GM23338 (cell line): ENCODE results near the gene PHTF1. TPM values are rescaled to one million over a fixed set of nuclear protein-coding genes. Genes with fewer than 3 reads are reported as not detected.

Experiments
- ATAC-seq: fragments of 200-7000 bp; cut with Tn5 transposase; 3 replicates; pipeline ENCODE4 v1.9.1; 2020
- DNase-seq: peaks from one replicate; pipeline ENCODE4 v3.0.0-alpha.2; 2015; ENCODE audit warnings: low spot score
- H2AFZ ChIP-seq: fragments of 200-600 bp; sonication (generic); 2 replicates; pipeline ENCODE4 v1.8.0; 2016; ENCODE audit warnings: antibody characterized with exemption, mild to moderate bottlenecking, moderate library complexity
- H3F3A ChIP-seq: fragments of 200-600 bp; sonication (generic); replicated peaks from 2 replicates; pipeline ENCODE4 v1.8.0; 2017; ENCODE audit warnings: antibody characterized with exemption, mixed run types, low read depth
- H3K27ac ChIP-seq: fragments of 200-600 bp; sonication (generic); 2 replicates; pipeline ENCODE4 v1.6.1; 2016; ENCODE audit warnings: low read depth
- H3K27me3 ChIP-seq: fragments of 200-600 bp; sonication (generic); 2 replicates; pipeline ENCODE4 v1.8.0; 2016; ENCODE audit warnings: mild to moderate bottlenecking, mixed run types, moderate library complexity; ENCODE audit not compliant: insufficient read depth
- H3K36me3 ChIP-seq: fragments of 200-600 bp; sonication (generic); 2 replicates; pipeline ENCODE4 v1.8.0; 2016; ENCODE audit warnings: mild to moderate bottlenecking; ENCODE audit not compliant: insufficient read depth
- H3K4me1 ChIP-seq: fragments of 200-600 bp; sonication (generic); 2 replicates; pipeline ENCODE4 v1.8.0; 2016; ENCODE audit warnings: mild to moderate bottlenecking, moderate library complexity; ENCODE audit not compliant: insufficient read depth
- H3K4me2 ChIP-seq: fragments of 200-600 bp; sonication (generic); 2 replicates; pipeline ENCODE4 v1.7.1; 2017; ENCODE audit warnings: mixed run types
- H3K4me3 ChIP-seq: fragments of 200-600 bp; sonication (generic); 2 replicates; pipeline ENCODE4 v1.6.1; 2016; ENCODE audit warnings: mixed run types
- H3K79me2 ChIP-seq: fragments of 200-600 bp; sonication (generic); replicated peaks from 2 replicates; pipeline ENCODE4 v1.8.0; 2017; ENCODE audit warnings: mild to moderate bottlenecking; ENCODE audit not compliant: insufficient read depth
- H3K9me2 ChIP-seq: fragments of 200-600 bp; sonication (generic); 2 replicates; pipeline ENCODE4 v1.8.0; 2017; ENCODE audit not compliant: insufficient read depth
- H4K20me1 ChIP-seq: fragments of 200-600 bp; sonication (generic); replicated peaks from 2 replicates; pipeline ENCODE4 v1.8.0; 2017; ENCODE audit warnings: mild to moderate bottlenecking; ENCODE audit not compliant: insufficient read depth
- H3K27ac Mint-ChIP-seq: 2 replicates; pipeline ENCODE4 v1.8.0; 2020; ENCODE audit warnings: inconsistent platforms, mild to moderate bottlenecking, moderate library complexity, mixed read lengths
- H3K27me3 Mint-ChIP-seq: 3 replicates; pipeline ENCODE4 v1.8.0; 2022; ENCODE audit warnings: low read depth, mild to moderate bottlenecking, moderate library complexity, mixed read lengths, inconsistent platforms; ENCODE audit not compliant: insufficient read depth, poor library complexity
- H3K36me3 Mint-ChIP-seq: 3 replicates; pipeline ENCODE4 v1.8.0; 2021; ENCODE audit warnings: low read depth, mild to moderate bottlenecking, inconsistent platforms, moderate library complexity, mixed read lengths
- H3K4me1 Mint-ChIP-seq: 3 replicates; pipeline ENCODE4 v1.8.0; 2020; ENCODE audit warnings: mild to moderate bottlenecking, inconsistent platforms, mixed read lengths
- H3K4me3 Mint-ChIP-seq: 3 replicates; pipeline ENCODE4 v1.8.0; 2021; ENCODE audit warnings: moderate library complexity, mild to moderate bottlenecking, inconsistent platforms, mixed read lengths
- H3K9me3 Mint-ChIP-seq: 3 replicates; pipeline ENCODE4 v1.8.0; 2020; ENCODE audit warnings: moderate library complexity, mild to moderate bottlenecking, inconsistent platforms, mixed read lengths
- CTCF ChIP-seq, 2 experiments: fragments of 200-600 bp in 1 of 2; sonication (generic) in 1 of 2; conservative IDR thresholded peaks; 2 replicates each; pipeline versions ENCODE4 v1.5.1 to v1.6.1; 2016 to 2017; ENCODE audit warnings: antibody characterized with exemption in 2 of 2, low read depth in 2 of 2, mild to moderate bottlenecking in 2 of 2, moderate library complexity in 1 of 2
- EZH2 ChIP-seq: fragments of 200-600 bp; sonication (generic); IDR thresholded peaks from one replicate; pipeline ENCODE4 v1.8.0; 2017; ENCODE audit warnings: antibody characterized with exemption, mild to moderate bottlenecking, low read depth; ENCODE audit not compliant: unreplicated experiment
- EZH2phosphoT487 ChIP-seq: fragments of 200-600 bp; sonication (generic); IDR thresholded peaks from one replicate; pipeline ENCODE4 v1.8.1; 2018; ENCODE audit warnings: antibody characterized with exemption; ENCODE audit not compliant: unreplicated experiment
- JUNB ChIP-seq: IDR thresholded peaks from one replicate; pipeline ENCODE4 v1.6.1; 2016; ENCODE audit warnings: antibody characterized with exemption; ENCODE audit not compliant: unreplicated experiment
- NANOG ChIP-seq: IDR thresholded peaks from 2 replicates; pipeline ENCODE4 v1.6.1; 2016; ENCODE audit warnings: antibody characterized with exemption, borderline replicate concordance
- POLR2AphosphoS5 ChIP-seq: IDR thresholded peaks from 2 replicates; pipeline ENCODE4 v1.6.1; 2016; ENCODE audit warnings: antibody characterized with exemption, low read depth
- STAT1 ChIP-seq: IDR thresholded peaks from one replicate; pipeline ENCODE4 v1.6.1; 2016; ENCODE audit warnings: antibody characterized with exemption; ENCODE audit not compliant: unreplicated experiment
- ZNF114 ChIP-seq: fragments of 250-450 bp; sonication (Bioruptor Pico); IDR thresholded peaks from 2 replicates; pipeline ENCODE4 v1.5.0; 2020; ENCODE audit warnings: mild to moderate bottlenecking, moderate library complexity
- ZNF462 ChIP-seq: fragments of 250-450 bp; sonication (Bioruptor Pico); IDR thresholded peaks from 2 replicates; pipeline ENCODE4 v1.5.0; 2020; ENCODE audit warnings: mild to moderate bottlenecking, moderate library complexity
- polyA plus RNA-seq: library from polyadenylated mRNA; unstranded; fragments of >200 nt; fragmentation: Nextera tagmentation; extraction: Ambion mirVana; gene quantifications from 2 replicates; pipeline ENCODE4 v1.2.1, GENCODE V29; 2016
- total RNA-seq: library from RNA; depleted of rRNA; stranded (reverse); fragments of >200 nt; shearing (Covaris generic); gene quantifications from 2 replicates; pipeline ENCODE4 v1.2.3, GENCODE V29; 2014
- TF ChIP-seq, protein P1 (sequence below): IDR thresholded peaks from 2 replicates; pipeline ENCODE4 v1.6.1; 2016; ENCODE audit warnings: antibody characterized with exemption

PHTF1 gene
- total and polyA plus RNA-seq, 2 experiments from 2014 or later: 19.1 to 21.6 TPM

GRCh38 chr1:113678159-113678469 lies 81.2 kb downstream of the PHTF1 start (continued):
- TF ChIP-seq ZNF462 (CRISPR knock-in tag) (no peak), ZNF114 (CRISPR knock-in tag) (no peak), STAT1 (no peak), JUNB (no peak), EZH2phosphoT487 (no peak), POLR2AphosphoS5 (no peak), EZH2 (no peak), NANOG (no peak)

- Mint-ChIP-seq H3K36me3 (no peaks in the 10 kb centered on the region; the same call in 2 of the 3 replicates), H3K4me3 (no peak overlapping the region)
- H3K4me2 ChIP-seq: no peak overlapping the region
Observed at GRCh38 chr1:113677250-113678158, 81.8 kb downstream of the PHTF1 start.

More at GRCh38 chr1:113677250-113678158, 81.8 kb downstream of the PHTF1 start:
- TF ChIP-seq EZH2phosphoT487: no peak
- TF ChIP-seq, protein P1, sequence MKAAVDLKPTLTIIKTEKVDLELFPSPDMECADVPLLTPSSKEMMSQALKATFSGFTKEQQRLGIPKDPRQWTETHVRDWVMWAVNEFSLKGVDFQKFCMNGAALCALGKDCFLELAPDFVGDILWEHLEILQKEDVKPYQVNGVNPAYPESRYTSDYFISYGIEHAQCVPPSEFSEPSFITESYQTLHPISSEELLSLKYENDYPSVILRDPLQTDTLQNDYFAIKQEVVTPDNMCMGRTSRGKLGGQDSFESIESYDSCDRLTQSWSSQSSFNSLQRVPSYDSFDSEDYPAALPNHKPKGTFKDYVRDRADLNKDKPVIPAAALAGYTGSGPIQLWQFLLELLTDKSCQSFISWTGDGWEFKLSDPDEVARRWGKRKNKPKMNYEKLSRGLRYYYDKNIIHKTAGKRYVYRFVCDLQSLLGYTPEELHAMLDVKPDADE: no peak
- no peak for TF ChIP-seq NANOG
- TF ChIP-seq CTCF (conservative IDR thresholded peaks at IDR 0.05; ENCODE audit: low read depth in 2 of 2): peak; percentile 70 to 82
- TF ChIP-seq ZNF114 (CRISPR knock-in tag): no peak
- DNase-seq (peak; percentile 74), ATAC-seq (peak; percentile 62; the same call in 2 of the 3 replicates)
- Histone ChIP-seq H4K20me1 (no peaks in the 10 kb centered on the region), H3K27ac (no peak overlapping the region), H3K79me2 (no peaks in the 10 kb centered on the region), H2AFZ (no peak overlapping the region), H3F3A (no peaks in the 10 kb centered on the region), H3K36me3 (no peaks in the 10 kb centered on the region), H3K9me2 (no peaks in the 10 kb centered on the region), H3K4me3 (no peak overlapping the region), H3K4me1 (peaks cover 2% of the 10 kb centered on the region; the same call in 1 of the 2 replicates), H3K27me3 (no peaks in the 10 kb centered on the region)
- Mint-ChIP-seq H3K27me3 (no peaks in the 10 kb centered on the region), H3K27ac (no peak overlapping the region), H3K4me1 (peaks cover 11% of the 10 kb centered on the region; the same call in 2 of the 3 replicates), H3K9me3 (no peaks in the 10 kb centered on the region)
